Endothelial cell (in vitro differentiated cells): ENCODE data around the gene CUL1. TPM values are rescaled to one million over a fixed set of nuclear protein-coding genes. Genes with fewer than 3 reads are reported as not detected.
A peak's percentile ranks its signal among the peaks of the same experiment; 100 is the strongest.

Source experiments
- DNase-seq: peaks from one replicate; pipeline ENCODE4 v3.0.0; 2021; ENCODE audit warnings: low spot score
- H3K27ac Mint-ChIP-seq: one replicate; pipeline ENCODE4 v1.8.0; 2021; ENCODE audit warnings: mixed read lengths, inconsistent platforms; ENCODE audit not compliant: unreplicated experiment
- H3K27me3 Mint-ChIP-seq: one replicate; pipeline ENCODE4 v1.8.0; 2021; ENCODE audit warnings: mild to moderate bottlenecking, moderate library complexity, mixed read lengths, inconsistent platforms; ENCODE audit not compliant: unreplicated experiment
- H3K36me3 Mint-ChIP-seq: one replicate; pipeline ENCODE4 v1.8.0; 2021; ENCODE audit warnings: mild to moderate bottlenecking, low read depth, mixed read lengths, inconsistent platforms; ENCODE audit not compliant: unreplicated experiment
- H3K4me1 Mint-ChIP-seq: one replicate; pipeline ENCODE4 v1.8.0; 2021; ENCODE audit warnings: mild to moderate bottlenecking, mixed read lengths, inconsistent platforms; ENCODE audit not compliant: unreplicated experiment
- H3K4me3 Mint-ChIP-seq: one replicate; pipeline ENCODE4 v1.8.0; 2021; ENCODE audit warnings: mild to moderate bottlenecking, mixed read lengths, inconsistent platforms; ENCODE audit not compliant: unreplicated experiment
- H3K9me3 Mint-ChIP-seq: one replicate; pipeline ENCODE4 v1.8.0; 2021; ENCODE audit warnings: mixed read lengths, inconsistent platforms; ENCODE audit not compliant: unreplicated experiment
- total RNA-seq: library from RNA; stranded (reverse); fragmentation: NEBNext Ultra II Directional; extraction: Animal tissue kit (Norgen Biotek cat#: 25700); gene quantifications from one replicate; pipeline ENCODE4 v1.2.1, GENCODE V29; 2021; ENCODE audit not compliant: unreplicated experiment
- TF ChIP-seq, protein P1 (sequence below): fragments of 200-600 bp; sonication (generic); IDR thresholded peaks from one replicate; pipeline ENCODE4 v1.5.0; 2021; ENCODE audit warnings: antibody characterized with exemption; ENCODE audit not compliant: unreplicated experiment

CUL1 gene
- total RNA-seq, 1 donor from 2014 or later: 54.5 TPM

DNA sequence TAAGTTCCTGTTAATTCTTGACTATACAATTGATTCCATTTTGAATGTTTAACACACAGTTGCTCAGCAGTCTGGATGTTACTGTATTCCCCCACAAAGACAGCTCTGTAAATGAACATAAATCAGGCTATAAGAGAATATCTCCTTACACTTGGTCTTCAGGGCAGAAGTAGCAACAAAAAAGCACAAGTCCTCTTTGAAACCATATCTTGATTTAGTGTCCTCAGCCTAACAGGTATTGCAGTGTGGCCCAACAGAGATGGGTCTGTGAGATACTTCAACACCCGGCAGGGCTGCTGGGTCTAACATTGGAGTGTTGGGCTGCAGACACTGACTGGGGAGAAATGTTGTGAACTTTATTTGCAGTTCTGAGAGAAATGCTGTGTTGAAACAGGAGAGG, 75.8 kb downstream of the CUL1 start:
- Mint-ChIP-seq H3K27ac (no peak overlapping the region), H3K4me3 (no peak overlapping the region), H3K9me3 (no peaks in the 10 kb centered on the region), H3K4me1 (no peaks in the 10 kb centered on the region), H3K36me3 (peaks cover 23% of the 10 kb centered on the region), H3K27me3 (no peaks in the 10 kb centered on the region)
- TF ChIP-seq, protein P1, sequence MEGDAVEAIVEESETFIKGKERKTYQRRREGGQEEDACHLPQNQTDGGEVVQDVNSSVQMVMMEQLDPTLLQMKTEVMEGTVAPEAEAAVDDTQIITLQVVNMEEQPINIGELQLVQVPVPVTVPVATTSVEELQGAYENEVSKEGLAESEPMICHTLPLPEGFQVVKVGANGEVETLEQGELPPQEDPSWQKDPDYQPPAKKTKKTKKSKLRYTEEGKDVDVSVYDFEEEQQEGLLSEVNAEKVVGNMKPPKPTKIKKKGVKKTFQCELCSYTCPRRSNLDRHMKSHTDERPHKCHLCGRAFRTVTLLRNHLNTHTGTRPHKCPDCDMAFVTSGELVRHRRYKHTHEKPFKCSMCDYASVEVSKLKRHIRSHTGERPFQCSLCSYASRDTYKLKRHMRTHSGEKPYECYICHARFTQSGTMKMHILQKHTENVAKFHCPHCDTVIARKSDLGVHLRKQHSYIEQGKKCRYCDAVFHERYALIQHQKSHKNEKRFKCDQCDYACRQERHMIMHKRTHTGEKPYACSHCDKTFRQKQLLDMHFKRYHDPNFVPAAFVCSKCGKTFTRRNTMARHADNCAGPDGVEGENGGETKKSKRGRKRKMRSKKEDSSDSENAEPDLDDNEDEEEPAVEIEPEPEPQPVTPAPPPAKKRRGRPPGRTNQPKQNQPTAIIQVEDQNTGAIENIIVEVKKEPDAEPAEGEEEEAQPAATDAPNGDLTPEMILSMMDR: no peak
- no peak for DNase-seq

DNA sequence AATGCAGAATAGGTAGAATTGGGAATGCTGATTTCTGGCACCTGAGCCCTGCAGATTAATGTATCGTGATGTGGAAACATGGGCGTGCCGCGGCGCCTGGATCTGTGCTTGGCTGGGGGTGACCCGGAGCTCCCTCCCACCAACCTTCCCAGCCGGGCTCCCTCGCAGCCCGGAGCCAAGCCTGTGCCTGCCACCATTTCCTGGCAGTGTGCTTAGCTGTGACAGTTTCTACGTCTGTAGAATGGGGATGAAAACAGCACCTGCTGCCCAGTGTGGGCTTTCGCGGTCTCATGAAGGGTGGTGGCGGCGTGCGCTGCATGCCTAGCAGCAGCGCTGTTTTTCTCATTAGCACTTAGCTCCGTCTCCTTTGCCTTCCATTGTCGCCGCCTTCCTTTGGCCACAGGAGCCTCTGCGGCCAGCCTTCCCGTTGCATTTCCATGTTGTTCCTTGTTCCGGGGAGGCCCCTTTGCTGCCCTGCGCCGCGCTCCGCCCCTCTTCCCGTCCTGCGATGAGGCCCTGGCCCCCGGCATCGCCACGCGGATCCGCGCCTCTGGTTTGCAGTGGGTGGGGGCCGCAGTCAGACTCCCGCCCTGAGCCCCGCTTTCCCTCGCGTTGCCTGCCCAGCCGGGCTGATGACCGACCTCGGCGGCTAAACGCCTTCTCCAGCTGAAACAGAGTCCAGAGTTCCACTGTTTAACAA, 84.2 kb downstream of the CUL1 start:
- TF ChIP-seq, protein P1: no peak
- H3K27ac Mint-ChIP-seq: no peak overlapping the region
- H3K4me3 Mint-ChIP-seq: no peak overlapping the region
- H3K4me1 Mint-ChIP-seq: no peaks in the 10 kb centered on the region
- H3K36me3 Mint-ChIP-seq: peaks cover 38% of the 10 kb centered on the region
- no peak for DNase-seq
- no peaks in the 10 kb centered on the region for H3K9me3 Mint-ChIP-seq
- peaks cover 3% of the 10 kb centered on the region for H3K27me3 Mint-ChIP-seq

DNA sequence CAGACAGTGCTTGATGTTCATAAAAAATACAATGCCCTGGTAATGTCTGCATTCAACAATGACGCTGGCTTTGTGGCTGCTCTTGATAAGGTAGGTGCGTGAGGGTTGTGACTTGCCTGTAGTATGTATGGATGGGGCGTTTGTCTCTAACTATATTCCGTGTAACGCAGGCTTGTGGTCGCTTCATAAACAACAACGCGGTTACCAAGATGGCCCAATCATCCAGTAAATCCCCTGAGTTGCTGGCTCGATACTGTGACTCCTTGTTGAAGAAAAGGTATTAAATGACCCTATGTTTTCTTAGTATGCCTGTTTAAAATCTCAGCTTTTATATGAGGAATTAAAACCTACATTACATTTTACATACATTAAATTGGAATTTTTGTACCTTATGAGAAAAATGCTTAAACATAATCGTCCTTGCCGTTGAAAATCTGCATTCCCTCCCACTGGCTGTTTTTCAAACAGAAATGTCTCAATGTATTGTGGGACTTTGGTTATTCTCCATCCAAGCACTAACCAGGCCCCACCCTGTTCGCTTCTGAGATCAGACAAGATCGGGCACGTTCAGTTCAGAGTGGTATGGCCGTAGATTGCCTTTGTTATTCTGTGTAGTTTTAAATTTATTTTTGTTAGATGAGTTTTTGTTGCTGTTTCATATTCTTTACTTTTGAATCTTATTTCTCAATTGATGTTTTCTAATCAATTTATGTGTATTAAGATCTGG, 85.3 kb downstream of the CUL1 start:
- Mint-ChIP-seq H3K4me1 (no peaks in the 10 kb centered on the region), H3K9me3 (no peaks in the 10 kb centered on the region), H3K27me3 (peaks cover 3% of the 10 kb centered on the region), H3K4me3 (no peak overlapping the region), H3K36me3 (peaks cover 48% of the 10 kb centered on the region), H3K27ac (no peak overlapping the region)
- no peak for DNase-seq
- TF ChIP-seq, protein P1: no peak

DNA sequence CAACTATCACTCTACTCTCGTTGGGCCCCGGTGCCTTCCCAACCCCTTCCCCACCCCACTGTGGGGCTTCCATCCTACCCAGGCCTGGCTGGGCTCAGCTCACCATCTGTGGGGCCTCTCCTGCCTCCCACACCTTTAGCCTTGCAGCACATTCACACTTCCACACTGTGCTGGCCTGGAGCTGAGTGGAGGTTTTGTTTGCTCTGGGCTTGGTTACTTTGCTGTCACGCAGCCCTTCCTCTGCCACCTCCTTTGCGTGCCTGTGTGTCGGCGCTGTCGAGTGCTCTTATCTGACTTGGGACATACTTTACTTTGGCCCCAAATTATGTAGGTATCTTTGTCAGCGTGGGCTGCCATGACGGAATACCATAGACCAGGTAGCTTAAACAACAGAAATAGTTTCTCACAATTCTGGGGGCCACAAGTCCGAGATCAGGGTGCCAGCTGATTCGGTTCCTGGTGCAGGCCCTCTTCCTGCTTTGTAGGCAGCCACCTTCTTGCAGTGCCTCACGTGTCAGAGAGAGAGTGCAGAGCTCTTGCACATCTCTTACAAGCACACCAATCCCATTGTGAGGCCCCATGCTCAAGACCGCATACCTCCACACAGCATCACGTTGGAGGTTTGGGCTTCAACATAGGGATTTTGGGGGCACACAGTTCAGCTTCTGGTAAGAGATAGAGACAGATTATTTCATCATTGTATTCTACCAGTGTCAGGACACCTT, 89.0 kb downstream of the CUL1 start:
- no peak for DNase-seq
- Mint-ChIP-seq H3K27ac (no peak overlapping the region), H3K36me3 (peaks cover 62% of the 10 kb centered on the region), H3K27me3 (peaks cover 3% of the 10 kb centered on the region), H3K4me3 (peak overlapping the region; percentile 25), H3K9me3 (no peaks in the 10 kb centered on the region), H3K4me1 (no peaks in the 10 kb centered on the region)
- TF ChIP-seq, protein P1: no peak

DNA sequence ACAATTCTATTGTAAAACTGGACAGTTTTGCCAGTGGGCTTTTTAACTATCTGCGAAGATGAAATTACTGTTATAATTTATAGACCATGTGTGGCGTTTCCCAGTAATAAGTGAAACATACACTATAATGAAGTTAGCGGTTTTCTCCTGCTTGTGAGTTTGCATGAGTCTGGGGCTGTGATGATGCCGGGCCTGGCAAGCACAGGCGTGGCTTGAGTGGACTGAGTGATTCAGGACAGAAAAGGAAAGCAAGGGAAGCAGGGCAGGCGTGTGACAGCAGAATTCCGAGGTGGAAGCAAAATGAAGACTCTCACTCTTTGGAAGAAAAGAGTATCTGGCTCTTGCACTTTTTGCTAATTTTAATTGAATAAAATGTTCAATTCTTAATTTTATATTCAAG, 90.5 kb downstream of the CUL1 start:
- Mint-ChIP-seq H3K36me3 (peaks cover 62% of the 10 kb centered on the region), H3K27ac (no peak overlapping the region), H3K27me3 (peaks cover 1% of the 10 kb centered on the region), H3K4me3 (peak overlapping the region; percentile 72), H3K9me3 (no peaks in the 10 kb centered on the region), H3K4me1 (no peaks in the 10 kb centered on the region)
- TF ChIP-seq, protein P1: no peak
- DNase-seq: no peak
